Mesenchymal stem cell (in vitro differentiated cells and primary cell): ENCODE data around the gene PHKG2.

Experiments used
- DNase-seq: peaks from one replicate; pipeline ENCODE4 v3.0.0-alpha.2; 2013
- H2AFZ ChIP-seq: one replicate; pipeline ENCODE4 v1.6.1; 2013; ENCODE audit warnings: low read depth, mild to moderate bottlenecking, control low read depth, inconsistent platforms, low read length, moderate library complexity
- H2AK5ac ChIP-seq: 2 replicates; pipeline ENCODE4 v1.6.1; 2013; ENCODE audit warnings: low read length, moderate library complexity, mild to moderate bottlenecking, inconsistent platforms; ENCODE audit not compliant: severe bottlenecking
- H2BK120ac ChIP-seq: one replicate; pipeline ENCODE4 v1.6.1; 2013; ENCODE audit warnings: low read depth, mild to moderate bottlenecking, inconsistent platforms, low read length, moderate library complexity
- H2BK12ac ChIP-seq, 2 experiments: one replicate each; pipeline ENCODE4 v1.6.1; 2013; ENCODE audit warnings: inconsistent platforms in 2 of 2, low read length in 2 of 2, mild to moderate bottlenecking in 2 of 2, moderate library complexity in 2 of 2, control low read depth in 1 of 2
- H2BK15ac ChIP-seq: one replicate; pipeline ENCODE4 v1.6.1; 2013; ENCODE audit warnings: mild to moderate bottlenecking, low read depth, inconsistent platforms; ENCODE audit not compliant: poor library complexity, severe bottlenecking
- H2BK5ac ChIP-seq: 2 replicates; pipeline ENCODE4 v1.6.1; 2013; ENCODE audit warnings: low read depth, mild to moderate bottlenecking, low read length, control low read depth, inconsistent platforms; ENCODE audit not compliant: poor library complexity, severe bottlenecking
- H3K14ac ChIP-seq, 2 experiments: one replicate each; pipeline ENCODE4 v1.6.1; 2013; ENCODE audit warnings: inconsistent platforms in 2 of 2, low read length in 2 of 2, control low read depth in 1 of 2, mild to moderate bottlenecking in 1 of 2, moderate library complexity in 1 of 2
- H3K18ac ChIP-seq, 2 experiments: one replicate each; pipeline ENCODE4 v1.6.1; 2013; ENCODE audit warnings: inconsistent platforms in 2 of 2, low read length in 2 of 2, control low read depth in 1 of 2, low read depth in 1 of 2, mild to moderate bottlenecking in 1 of 2
- H3K23ac ChIP-seq, 2 experiments: one replicate each; pipeline ENCODE4 v1.6.1; 2013; ENCODE audit warnings: inconsistent platforms in 2 of 2, low read length in 2 of 2, mild to moderate bottlenecking in 2 of 2, moderate library complexity in 2 of 2, control low read depth in 1 of 2
- H3K27ac ChIP-seq: 2 replicates; pipeline ENCODE4 v1.5.1; 2013; ENCODE audit warnings: mild to moderate bottlenecking, moderate library complexity, low read length, control low read depth, inconsistent platforms; ENCODE audit not compliant: poor library complexity, severe bottlenecking
- H3K27me3 ChIP-seq, 2 experiments: 2 replicates each; pipeline versions ENCODE4 v1.6.1 to v1.7.0; 2013; ENCODE audit warnings: low read length in 2 of 2, mild to moderate bottlenecking in 2 of 2, moderate library complexity in 2 of 2, control low read depth in 1 of 2, inconsistent platforms in 1 of 2; ENCODE audit not compliant: control insufficient read depth in 1 of 2, insufficient read depth in 1 of 2
- H3K36me3 ChIP-seq, 2 experiments: 2 replicates each; pipeline versions ENCODE4 v1.6.1 to v1.7.0; 2013; ENCODE audit warnings: low read length in 2 of 2, control low read depth in 1 of 2, inconsistent platforms in 1 of 2, low read depth in 1 of 2, mild to moderate bottlenecking in 1 of 2; ENCODE audit not compliant: insufficient read depth in 2 of 2, control insufficient read depth in 1 of 2
- H3K4ac ChIP-seq, 2 experiments: one replicate each; pipeline ENCODE4 v1.6.1; 2013; ENCODE audit warnings: inconsistent platforms in 2 of 2, low read length in 2 of 2, mild to moderate bottlenecking in 2 of 2, moderate library complexity in 2 of 2, control low read depth in 1 of 2, low read depth in 1 of 2
- H3K4me1 ChIP-seq: 2 replicates; pipeline ENCODE4 v1.6.1; 2013; ENCODE audit warnings: low read depth, low read length, control low read depth; ENCODE audit not compliant: control insufficient read depth, insufficient read depth
- H3K4me2 ChIP-seq: 2 replicates; pipeline ENCODE4 v1.6.1; 2013; ENCODE audit warnings: low read length, mild to moderate bottlenecking, inconsistent platforms; ENCODE audit not compliant: poor library complexity, severe bottlenecking
- H3K4me3 ChIP-seq, 2 experiments: 2 replicates each; pipeline versions ENCODE4 v1.5.1 to v1.7.0; 2013; ENCODE audit warnings: low read length in 2 of 2, mild to moderate bottlenecking in 2 of 2, control low read depth in 1 of 2, low read depth in 1 of 2; ENCODE audit not compliant: insufficient read depth in 1 of 2
- H3K79me1 ChIP-seq: replicated peaks from 2 replicates; pipeline ENCODE4 v1.6.1; 2013; ENCODE audit warnings: mild to moderate bottlenecking, control low read depth, low read length, inconsistent platforms; ENCODE audit not compliant: poor library complexity, severe bottlenecking
- H3K9ac ChIP-seq: 2 replicates; pipeline ENCODE4 v1.7.0; 2013; ENCODE audit warnings: mild to moderate bottlenecking, low read length, moderate library complexity
- H3K9me3 ChIP-seq: 2 replicates; pipeline ENCODE4 v1.7.0; 2013; ENCODE audit warnings: mild to moderate bottlenecking, low read length; ENCODE audit not compliant: control insufficient read depth
- H4K8ac ChIP-seq: one replicate; pipeline ENCODE4 v1.6.1; 2013; ENCODE audit warnings: inconsistent platforms, mild to moderate bottlenecking, low read length, moderate library complexity
- H4K91ac ChIP-seq: one replicate; pipeline ENCODE4 v1.6.1; 2013; ENCODE audit warnings: mild to moderate bottlenecking, low read length, inconsistent platforms
- whole genome bisulfite sequencing: methylation state at CpG from one replicate; pipeline ENCODE4 v1.1.7; 2013; ENCODE audit warnings: mixed read lengths; 5-methylcytosine and 5-hydroxymethylcytosine counted together

Gene PHKG2

DNA sequence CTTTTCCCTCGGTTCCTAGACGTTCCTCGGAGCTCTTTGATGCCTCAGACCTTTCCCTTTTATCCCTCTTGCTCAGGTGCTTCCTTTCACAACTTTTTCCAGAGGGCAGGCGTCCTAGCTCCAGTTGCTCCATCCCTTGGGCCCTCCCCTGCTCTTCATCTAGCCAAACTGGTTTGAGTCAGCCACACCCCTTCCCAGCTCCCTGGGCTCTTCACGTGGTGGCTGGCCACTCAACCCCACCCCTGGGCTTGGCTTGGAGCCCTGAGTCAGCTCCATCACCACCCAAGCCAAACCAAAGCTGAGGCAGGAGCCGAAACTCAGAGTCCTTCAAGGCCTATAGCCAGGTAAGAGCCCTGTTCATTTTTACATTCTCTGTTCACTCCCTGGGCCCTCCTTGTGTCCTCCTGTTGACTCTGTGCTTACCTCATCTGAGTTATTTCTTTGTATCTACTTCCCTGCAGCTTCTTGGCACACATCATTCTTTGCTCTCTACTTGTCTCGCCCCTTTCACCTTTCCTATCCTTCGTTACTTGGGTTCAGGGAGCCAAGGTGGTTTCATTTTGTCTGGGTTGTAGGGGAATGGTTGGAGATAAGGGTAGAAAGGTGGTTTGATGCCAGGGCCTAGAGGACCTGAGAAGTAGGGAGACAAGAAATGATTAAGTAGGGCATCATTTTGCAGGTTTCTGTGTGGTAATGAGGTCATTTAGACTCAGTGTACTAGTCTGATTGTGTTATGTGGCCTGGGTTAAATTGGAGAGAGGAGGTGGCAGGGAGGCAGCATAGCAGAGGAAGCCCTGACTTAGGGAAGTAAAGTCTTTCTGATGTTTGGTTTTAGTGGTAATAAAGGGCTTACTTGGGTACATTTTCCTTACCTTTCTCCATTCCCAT lies 7.6 kb upstream of the PHKG2 start:
- 77% methylated on average over 8 of the region's 8 CpGs for WGBS
- peaks cover 55 to 72% of the 10 kb centered on the region in 2 experiments for H3K36me3 ChIP-seq
- H2BK15ac ChIP-seq: no peak overlapping the region

GRCh38 chr16:30741461-30741914 lies 6.7 kb upstream of the PHKG2 start:
- peak overlapping the region; percentile 55 for H3K27ac ChIP-seq
- H2BK120ac ChIP-seq: no peak overlapping the region
- no peak overlapping the region for H3K4ac ChIP-seq
- no peak overlapping the region for H3K14ac ChIP-seq
- peak overlapping the region in 1 of 2 experiments; percentile 64 for H3K18ac ChIP-seq
- H2BK5ac ChIP-seq: no peak overlapping the region
- H2BK12ac ChIP-seq: peak overlapping the region in 1 of 2 experiments; percentile 61
- DNase-seq: peak; percentile 92
- no peak overlapping the region for H3K4me2 ChIP-seq
- no peaks in the 10 kb centered on the region for H3K9me3 ChIP-seq
- H2BK15ac ChIP-seq: no peak overlapping the region
- H4K91ac ChIP-seq: no peak overlapping the region
- peak overlapping the region in 1 of 2 experiments; percentile 50 for H3K4me3 ChIP-seq
- peaks cover 8% of the 10 kb centered on the region for H3K4me1 ChIP-seq
- H2AFZ ChIP-seq: no peak overlapping the region
- H3K79me1 ChIP-seq: peaks cover 35% of the 10 kb centered on the region
- no peak overlapping the region for H3K23ac ChIP-seq
- H3K36me3 ChIP-seq: peaks cover 48 to 63% of the 10 kb centered on the region in 2 experiments
- no peak overlapping the region for H4K8ac ChIP-seq
- whole genome bisulfite sequencing: 89% methylated on average over 6 of the region's 6 CpGs
- H3K27me3 ChIP-seq: no peaks in the 10 kb centered on the region
- H3K9ac ChIP-seq: no peak overlapping the region
- peak overlapping the region; percentile 71 for H2AK5ac ChIP-seq

More for the DNA sequence above, 7.6 kb upstream of the PHKG2 start:
- Histone ChIP-seq H3K9ac (peak overlapping the region; percentile 52), H3K18ac (no peak overlapping the region), H3K4me2 (no peak overlapping the region), H3K27ac (peak overlapping the region; percentile 55), H4K8ac (peak overlapping the region; percentile 20), H3K79me1 (peaks cover 42% of the 10 kb centered on the region), H3K4me1 (peaks cover 8% of the 10 kb centered on the region), H3K4me3 (peak overlapping the region in 1 of 2 experiments; percentile 50), H2BK12ac (no peak overlapping the region), H3K9me3 (no peaks in the 10 kb centered on the region), H2BK5ac (no peak overlapping the region), H4K91ac (peak overlapping the region; percentile 12), H3K14ac (no peak overlapping the region), H3K23ac (no peak overlapping the region), H3K4ac (no peak overlapping the region), H3K27me3 (no peaks in the 10 kb centered on the region), H2AFZ (no peak overlapping the region), H2AK5ac (peak overlapping the region; percentile 55), H2BK120ac (no peak overlapping the region)
- peak; percentile 41 for DNase-seq

DNA sequence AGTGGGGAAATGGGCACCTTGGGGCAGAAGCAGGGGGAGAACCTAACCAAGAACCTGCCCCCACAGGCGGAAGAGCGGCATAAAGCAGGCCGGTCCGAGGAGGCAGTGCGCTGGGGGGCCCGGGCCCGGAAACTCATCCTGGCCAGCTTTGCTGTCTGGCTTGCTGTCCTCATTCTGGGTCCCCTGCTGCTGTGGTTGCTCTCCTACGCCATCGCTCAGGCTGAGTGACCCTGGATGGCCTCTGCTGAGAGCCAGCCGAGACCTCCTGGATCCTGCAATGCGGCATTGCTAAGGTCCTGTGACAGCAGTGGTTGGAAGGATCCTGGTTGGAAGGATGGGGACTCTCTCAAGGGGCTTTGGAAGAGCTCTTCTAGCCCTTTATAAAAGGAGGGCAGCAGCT lies 4.5 kb upstream of the PHKG2 start:
- H2AFZ ChIP-seq: no peak overlapping the region
- no peak overlapping the region for H2BK120ac ChIP-seq
- peaks cover 25 to 43% of the 10 kb centered on the region in 2 experiments for H3K36me3 ChIP-seq
- H3K23ac ChIP-seq: no peak overlapping the region
- no peak overlapping the region for H2BK12ac ChIP-seq
- no peak overlapping the region for H3K4me2 ChIP-seq
- DNase-seq: no peak
- no peak overlapping the region for H3K14ac ChIP-seq
- H4K91ac ChIP-seq: no peak overlapping the region
- no peak overlapping the region for H3K4me3 ChIP-seq
- H2BK15ac ChIP-seq: no peak overlapping the region
- H3K27me3 ChIP-seq: no peaks in the 10 kb centered on the region
- H3K27ac ChIP-seq: no peak overlapping the region
- whole genome bisulfite sequencing: 98% methylated on average over 11 of the region's 11 CpGs
- H3K9ac ChIP-seq: peak overlapping the region; percentile 5
- no peaks in the 10 kb centered on the region for H3K9me3 ChIP-seq
- no peak overlapping the region for H3K18ac ChIP-seq
- no peak overlapping the region for H2AK5ac ChIP-seq
- H3K79me1 ChIP-seq: peaks cover 19% of the 10 kb centered on the region
- no peak overlapping the region for H2BK5ac ChIP-seq
- H4K8ac ChIP-seq: no peak overlapping the region
- no peak overlapping the region for H3K4ac ChIP-seq
- H3K4me1 ChIP-seq: peaks cover 12% of the 10 kb centered on the region

- no peak overlapping the region for H3K18ac ChIP-seq
- no peak overlapping the region for H3K14ac ChIP-seq
- no peak overlapping the region for H2BK120ac ChIP-seq
- H3K9ac ChIP-seq: peak overlapping the region; percentile 5
- H3K27me3 ChIP-seq: no peaks in the 10 kb centered on the region
- H2BK15ac ChIP-seq: no peak overlapping the region
- H3K4ac ChIP-seq: no peak overlapping the region
- peaks cover 21 to 38% of the 10 kb centered on the region in 2 experiments for H3K36me3 ChIP-seq
- no peak overlapping the region for H3K27ac ChIP-seq
- no peak overlapping the region for H4K91ac ChIP-seq
- no peak for DNase-seq
- no peak overlapping the region for H3K23ac ChIP-seq
- H2BK5ac ChIP-seq: no peak overlapping the region
- H3K79me1 ChIP-seq: peaks cover 16% of the 10 kb centered on the region
- H3K4me1 ChIP-seq: peaks cover 14% of the 10 kb centered on the region
- H3K4me2 ChIP-seq: no peak overlapping the region
- H2BK12ac ChIP-seq: no peak overlapping the region
- H2AK5ac ChIP-seq: no peak overlapping the region
- H2AFZ ChIP-seq: no peak overlapping the region
- no peak overlapping the region for H4K8ac ChIP-seq
- H3K4me3 ChIP-seq: no peak overlapping the region
- 100% methylated on average over 1 of the region's 2 CpGs for WGBS
- H3K9me3 ChIP-seq: no peaks in the 10 kb centered on the region
Measured at GRCh38 chr16:30744183-30744582, 4.0 kb upstream of the PHKG2 start.
